ENCODE data around the gene TANGO2. TPM values are rescaled to one million over a fixed set of nuclear protein-coding genes. Genes with fewer than 3 reads are reported as not detected.

The TANGO2 gene
- total RNA-seq, 4 donors from 2014 or later: 12.4 to 36.1 (median 19.8) TPM

DNA sequence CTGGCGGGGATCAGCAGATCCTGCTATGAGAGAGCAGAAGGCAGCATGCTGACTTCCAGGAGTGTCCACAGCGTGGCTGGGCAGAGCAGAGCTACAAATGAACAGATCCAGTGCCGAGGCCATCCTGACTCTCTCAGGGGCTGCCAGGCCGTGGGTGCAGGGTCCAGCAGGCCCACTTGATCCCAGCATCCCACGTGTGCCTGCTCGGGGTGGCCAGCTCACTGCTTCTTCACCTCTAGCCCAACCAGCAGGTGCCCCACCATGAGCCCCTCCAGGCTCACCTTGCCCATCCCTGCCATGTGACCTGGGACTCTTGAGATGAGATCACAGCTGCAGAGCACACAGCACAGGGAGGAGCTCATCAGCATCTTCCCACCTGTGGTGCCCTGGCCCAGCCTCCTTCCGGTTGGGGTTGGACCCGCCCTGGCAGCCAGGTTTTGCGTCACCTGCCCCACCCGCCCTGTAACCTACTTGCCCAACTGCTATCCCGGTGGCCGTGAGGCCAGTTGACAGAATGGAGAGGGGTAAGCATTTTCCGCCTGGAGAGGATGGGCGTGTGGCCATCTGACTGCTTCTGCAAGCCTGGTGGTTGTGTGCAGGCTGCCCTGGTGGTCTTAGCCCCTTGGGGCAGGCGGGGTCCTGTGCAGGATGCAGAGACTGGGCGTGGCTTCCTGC, 11.0 kb downstream of the TANGO2 start:
- TF ChIP-seq POLR2A (IDR thresholded peaks at IDR 0.05): no peak
- TF ChIP-seq, protein P1, sequence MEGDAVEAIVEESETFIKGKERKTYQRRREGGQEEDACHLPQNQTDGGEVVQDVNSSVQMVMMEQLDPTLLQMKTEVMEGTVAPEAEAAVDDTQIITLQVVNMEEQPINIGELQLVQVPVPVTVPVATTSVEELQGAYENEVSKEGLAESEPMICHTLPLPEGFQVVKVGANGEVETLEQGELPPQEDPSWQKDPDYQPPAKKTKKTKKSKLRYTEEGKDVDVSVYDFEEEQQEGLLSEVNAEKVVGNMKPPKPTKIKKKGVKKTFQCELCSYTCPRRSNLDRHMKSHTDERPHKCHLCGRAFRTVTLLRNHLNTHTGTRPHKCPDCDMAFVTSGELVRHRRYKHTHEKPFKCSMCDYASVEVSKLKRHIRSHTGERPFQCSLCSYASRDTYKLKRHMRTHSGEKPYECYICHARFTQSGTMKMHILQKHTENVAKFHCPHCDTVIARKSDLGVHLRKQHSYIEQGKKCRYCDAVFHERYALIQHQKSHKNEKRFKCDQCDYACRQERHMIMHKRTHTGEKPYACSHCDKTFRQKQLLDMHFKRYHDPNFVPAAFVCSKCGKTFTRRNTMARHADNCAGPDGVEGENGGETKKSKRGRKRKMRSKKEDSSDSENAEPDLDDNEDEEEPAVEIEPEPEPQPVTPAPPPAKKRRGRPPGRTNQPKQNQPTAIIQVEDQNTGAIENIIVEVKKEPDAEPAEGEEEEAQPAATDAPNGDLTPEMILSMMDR (IDR thresholded peaks at IDR 0.05): no peak
- intact Hi-C loops (cut with DNase I; ENCODE audit: low total_unique reads): loop anchor here (10.0 kb wide), 1 partner anchor 63 kb away; no protein-coding TSS in a partner anchor
- peak in 1 of 2 donors; percentile 89 for DNase-seq (ENCODE audit: low spot score in 2 of 2)
- 72 to 78% methylated on average over 10 to 15 of the region's 16 CpGs for WGBS, 2 donors
- H3K4me3 ChIP-seq (ENCODE audit: low read depth, poor library complexity, severe bottlenecking): no peak overlapping the region

DNA sequence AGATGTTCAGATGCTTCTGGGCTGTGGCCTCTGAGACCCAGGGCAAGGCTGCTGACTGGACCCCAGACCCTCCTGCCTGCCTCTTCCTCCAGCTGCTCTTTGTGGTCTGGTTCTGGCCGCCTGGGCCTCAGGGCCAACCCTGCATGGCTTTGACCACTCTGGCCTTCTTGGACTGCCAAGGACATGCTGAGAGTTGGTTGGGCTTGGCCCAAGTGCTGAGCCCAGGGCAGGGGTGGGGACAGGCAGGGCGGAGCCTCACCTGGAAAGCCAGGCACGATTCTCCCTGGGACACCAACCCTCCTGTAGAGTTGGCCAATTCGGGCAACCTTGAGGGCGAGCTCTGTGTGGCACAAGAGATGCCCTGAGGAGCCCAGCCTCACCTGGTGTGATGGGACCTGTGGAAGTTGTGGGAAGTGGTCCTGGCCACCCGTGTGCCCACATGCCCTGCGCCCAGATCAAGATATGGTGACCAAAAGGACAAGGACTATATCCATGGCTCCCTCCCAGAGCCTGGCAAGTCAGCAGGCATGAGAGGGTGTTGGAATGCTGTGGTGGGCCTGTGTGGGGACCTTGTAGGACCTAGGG, 11.6 kb downstream of the TANGO2 start:
- TF ChIP-seq POLR2A (IDR thresholded peaks at IDR 0.05): no peak
- TF ChIP-seq, protein P1 (IDR thresholded peaks at IDR 0.05): no peak
- intact Hi-C loops (cut with DNase I; ENCODE audit: low total_unique reads): loop anchor here (10.0 kb wide), 1 partner anchor 62 kb away; no protein-coding TSS in a partner anchor
- WGBS, 2 donors: 76 to 84% methylated on average over 7 of the region's 7 CpGs

DNA sequence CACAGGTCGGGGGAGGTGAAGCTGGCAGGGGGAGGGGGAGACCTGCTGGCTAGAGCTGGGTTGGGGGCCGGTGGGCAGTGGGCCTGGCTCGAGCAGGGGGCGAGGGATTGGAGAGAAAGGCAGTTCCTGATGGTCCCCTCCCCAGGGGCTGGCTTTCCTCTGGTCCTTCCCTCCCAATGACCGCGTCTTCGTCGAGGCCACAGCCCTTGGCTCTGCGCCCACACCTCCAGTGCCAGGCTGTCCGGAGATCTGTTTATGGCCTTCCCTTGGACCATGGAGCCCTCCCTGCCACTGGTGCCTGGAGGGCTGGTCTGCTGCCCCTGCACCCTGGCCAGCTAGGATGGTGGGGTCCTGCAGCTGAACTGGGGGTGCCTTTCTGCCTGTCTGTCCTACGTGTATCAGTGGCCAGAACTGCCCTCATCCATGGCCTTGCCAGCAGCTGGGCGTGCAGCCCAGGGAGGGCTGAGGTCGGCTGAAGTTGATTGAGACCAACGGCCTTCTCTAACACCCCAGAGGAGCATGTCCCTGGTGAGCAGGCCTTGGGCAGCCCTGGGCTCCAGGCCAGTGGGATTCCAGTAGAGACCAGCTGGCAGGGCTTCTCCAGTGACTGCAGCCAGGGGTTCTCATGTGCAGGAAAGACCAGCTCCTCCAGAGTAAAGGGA, 12.3 kb downstream of the TANGO2 start:
- WGBS, 2 donors: 74 to 79% methylated on average over 13 to 14 of the region's 14 CpGs

More for the DNA sequence above, 11.6 kb downstream of the TANGO2 start:
- H3K4me3 ChIP-seq (ENCODE audit: low read depth, poor library complexity, severe bottlenecking): no peak overlapping the region
- DNase-seq (ENCODE audit: low spot score in 2 of 2): no peak

DNA sequence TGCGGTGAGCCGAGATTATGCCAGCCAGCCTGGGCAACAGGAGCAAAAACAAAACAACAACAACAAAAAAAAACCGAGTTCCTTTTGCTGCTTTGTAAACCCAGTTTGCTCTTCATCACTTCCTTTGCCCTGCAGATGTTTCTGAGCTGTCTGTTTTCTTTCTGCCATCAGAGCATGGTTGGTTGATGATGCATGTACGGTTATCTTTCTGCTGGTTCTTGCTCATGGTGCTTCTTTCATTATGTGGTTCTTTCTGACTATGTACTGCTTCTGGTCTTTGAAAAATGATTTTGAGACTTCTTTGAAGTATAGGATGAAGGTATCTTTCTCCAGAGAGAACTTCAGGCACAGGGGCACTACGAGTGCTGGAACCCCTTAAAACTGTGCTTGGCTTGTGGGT, 13.2 kb downstream of the TANGO2 start:
- intact Hi-C loops (cut with DNase I; ENCODE audit: low total_unique reads): loop anchor here (10.0 kb wide), 1 partner anchor 61 kb away; no protein-coding TSS in a partner anchor
- DNase-seq (ENCODE audit: low spot score in 2 of 2): no peak
- TF ChIP-seq, protein P1 (IDR thresholded peaks at IDR 0.05): no peak
- TF ChIP-seq POLR2A (IDR thresholded peaks at IDR 0.05): no peak
- 86 to 88% methylated on average over 5 of the region's 5 CpGs for WGBS, 2 donors
- H3K4me3 ChIP-seq (ENCODE audit: low read depth, poor library complexity, severe bottlenecking): no peak overlapping the region

More for the DNA sequence above, 12.3 kb downstream of the TANGO2 start:
- intact Hi-C loops (cut with DNase I; ENCODE audit: low total_unique reads): loop anchor here (10.0 kb wide), 1 partner anchor 62 kb away; no protein-coding TSS in a partner anchor
- TF ChIP-seq, protein P1 (IDR thresholded peaks at IDR 0.05): no peak
- TF ChIP-seq POLR2A (IDR thresholded peaks at IDR 0.05): no peak
- no peak for DNase-seq (ENCODE audit: low spot score in 2 of 2)
- no peak overlapping the region for H3K4me3 ChIP-seq (ENCODE audit: low read depth, poor library complexity, severe bottlenecking)

DNA sequence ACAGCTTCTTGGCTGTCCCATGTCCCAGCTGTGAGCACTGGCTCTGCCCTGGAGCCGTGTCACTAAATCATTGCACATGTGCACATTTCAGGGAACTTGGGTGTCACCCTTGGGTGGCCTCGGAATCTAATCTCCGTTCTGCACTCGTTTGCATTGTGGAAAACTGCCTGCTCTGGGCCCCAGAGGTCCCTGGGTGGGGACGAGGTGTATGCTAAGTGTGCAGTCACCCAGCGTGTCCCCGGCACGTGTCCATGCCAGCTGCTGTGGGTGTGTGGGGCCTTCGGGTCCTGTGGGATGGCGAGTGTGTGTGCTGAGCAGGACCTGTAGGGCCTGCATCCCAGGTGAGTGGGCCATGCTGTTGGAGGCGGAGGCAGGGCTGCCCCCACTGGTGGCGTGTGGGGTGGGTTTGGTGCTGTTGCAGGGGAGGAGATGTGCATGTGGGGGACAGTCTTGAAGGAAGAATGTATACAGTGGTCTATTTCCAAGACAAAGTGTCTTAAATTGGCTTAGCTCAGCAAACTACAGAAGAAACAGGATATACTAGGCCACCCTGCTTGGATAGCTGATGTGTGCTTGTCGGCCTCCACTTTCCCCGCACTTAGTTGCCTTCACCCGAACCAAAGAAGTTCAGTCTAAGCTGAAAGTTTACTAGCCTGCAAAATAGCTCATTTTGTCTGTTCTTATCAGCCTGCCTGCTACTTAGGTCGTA, 14.6 kb downstream of the TANGO2 start:
- no peak for TF ChIP-seq POLR2A (IDR thresholded peaks at IDR 0.05)
- TF ChIP-seq, protein P1 (IDR thresholded peaks at IDR 0.05): no peak
- DNase-seq (ENCODE audit: low spot score in 2 of 2): no peak
- no peak overlapping the region for H3K4me3 ChIP-seq (ENCODE audit: low read depth, poor library complexity, severe bottlenecking)
- 80 to 86% methylated on average over 13 to 16 of the region's 16 CpGs for WGBS, 2 donors
- intact Hi-C loops (cut with DNase I; ENCODE audit: low total_unique reads): loop anchor here (10.0 kb wide), 1 partner anchor 59 kb away; no protein-coding TSS in a partner anchor

All from lower leg skin (tissue), 4 donors.